ENCODE data around the gene HLA-F. TPM values are rescaled to one million over a fixed set of nuclear protein-coding genes. Genes with fewer than 3 reads are reported as not detected.

Gene HLA-F
- total and polyA plus RNA-seq, 7 experiments from 2014 or later, result 348 to 678 (median 511) TPM

- peak overlapping the region; percentile 99 for H3K4me3 ChIP-seq (ENCODE audit: low read length)
- no peaks in the 10 kb centered on the region for H3K27me3 ChIP-seq (ENCODE audit: control insufficient read depth in 2 of 2, insufficient read depth in 2 of 2, low read length in 2 of 2)
- peak overlapping the region; percentile 85 to 97 (median 93) for H3K4me3 Mint-ChIP-seq
- DNase-seq, result no peak
- H3K9me3 Mint-ChIP-seq, result peaks cover 0 to 2% (median 0%) of the 10 kb centered on the region in 11 donors
- peaks cover 0 to 5% (median 5%) of the 10 kb centered on the region in 5 donors for H3K36me3 Mint-ChIP-seq
- POLR2A ChIA-PET, result interaction anchor here (1.4 to 2.4 kb wide), 4 partner anchors 17 to 48 kb away, joined by 3 to 10 read pairs (median 4); no protein-coding TSS in a partner anchor
- peaks cover 18 to 48% (median 43%) of the 10 kb centered on the region in 7 donors for H3K4me1 Mint-ChIP-seq
- peaks cover 5 to 11% of the 10 kb centered on the region in 2 donors for H3K4me1 ChIP-seq (ENCODE audit: control insufficient read depth in 2 of 2, insufficient read depth in 2 of 2, low read length in 2 of 2)
- peak overlapping the region; percentile 8 to 96 (median 88) for H3K27ac Mint-ChIP-seq
- no peaks in the 10 kb centered on the region for H3K9me3 ChIP-seq (ENCODE audit: control insufficient read depth in 2 of 3, low read length in 3 of 3)
- peak overlapping the region; percentile 69 for H3K27ac ChIP-seq (ENCODE audit: low read depth, low read length)
- peaks cover 0 to 19% (median 0%) of the 10 kb centered on the region in 5 donors for H3K27me3 Mint-ChIP-seq
- no peaks in the 10 kb centered on the region for H3K36me3 ChIP-seq (ENCODE audit: control insufficient read depth in 2 of 3, insufficient read depth in 3 of 3, low read length in 3 of 3)
- intact Hi-C loops (cut with micrococcal nuclease), result loop anchor here (1.0 to 5.0 kb wide), 9 partner anchors 15 to 174 kb away; partner anchors contain the start of gene GABBR1 (in 1 of the 2)
- CTCF ChIA-PET, result interaction anchor here (0.6 to 7.7 kb wide), 13 partner anchors 13 to 1771 kb away, joined by 3 to 107 read pairs (median 4); no protein-coding TSS in a partner anchor
- no peak for ATAC-seq
These were observed 30.0 kb downstream of the HLA-F start for GRCh38 chr6:29753309-29753644.

GRCh38 chr6:29755295-29755871, 32.1 kb downstream of the HLA-F start:
- intact Hi-C loops (cut with micrococcal nuclease), result no loop called here
- POLR2A ChIA-PET, result no interaction called here
- H3K4me1 Mint-ChIP-seq, result peaks cover 16 to 47% (median 35%) of the 10 kb centered on the region in 7 donors
- H3K4me3 Mint-ChIP-seq, result peak overlapping the region in 1 of 10 donors; percentile 45
- no peak overlapping the region for H3K27ac ChIP-seq (ENCODE audit: low read depth, low read length)
- no peak for ATAC-seq
- peaks cover 0 to 35% (median 0%) of the 10 kb centered on the region in 5 donors for H3K27me3 Mint-ChIP-seq
- no peaks in the 10 kb centered on the region for H3K36me3 ChIP-seq (ENCODE audit: control insufficient read depth in 2 of 3, insufficient read depth in 3 of 3, low read length in 3 of 3)
- H3K9me3 Mint-ChIP-seq, result peaks cover 0 to 2% (median 0%) of the 10 kb centered on the region in 11 donors
- peaks cover 5 to 8% of the 10 kb centered on the region in 2 donors for H3K4me1 ChIP-seq (ENCODE audit: control insufficient read depth in 2 of 2, insufficient read depth in 2 of 2, low read length in 2 of 2)
- CTCF ChIA-PET, result interaction anchor here (2.8 to 7.7 kb wide), 2 partner anchors 18 to 53 kb away, joined by 11 to 107 read pairs; no protein-coding TSS in a partner anchor
- no peaks in the 10 kb centered on the region for H3K27me3 ChIP-seq (ENCODE audit: control insufficient read depth in 2 of 2, insufficient read depth in 2 of 2, low read length in 2 of 2)
- DNase-seq, result peak in 1 of 9 donors; percentile 16
- no peak overlapping the region for H3K27ac Mint-ChIP-seq
- H3K36me3 Mint-ChIP-seq, result peaks cover 0 to 8% (median 5%) of the 10 kb centered on the region in 5 donors
- H3K4me3 ChIP-seq (ENCODE audit: low read length), result no peak overlapping the region
- no peaks in the 10 kb centered on the region for H3K9me3 ChIP-seq (ENCODE audit: control insufficient read depth in 2 of 3, low read length in 3 of 3)

GRCh38 chr6:29757282-29757681, 34.0 kb downstream of the HLA-F start:
- CTCF ChIA-PET, result interaction anchor here (1.1 to 1.5 kb wide), 2 partner anchors 19 to 52 kb away, joined by 3 to 7 read pairs; no protein-coding TSS in a partner anchor
- Histone ChIP-seq H3K27me3 (ENCODE audit: control insufficient read depth in 2 of 2, insufficient read depth in 2 of 2, low read length in 2 of 2) (no peaks in the 10 kb centered on the region), H3K9me3 (ENCODE audit: control insufficient read depth in 2 of 3, low read length in 3 of 3) (no peaks in the 10 kb centered on the region), H3K4me1 (ENCODE audit: control insufficient read depth in 2 of 2, insufficient read depth in 2 of 2, low read length in 2 of 2) (peaks cover 0 to under 1% of the 10 kb centered on the region in 2 donors), H3K36me3 (ENCODE audit: control insufficient read depth in 2 of 3, insufficient read depth in 3 of 3, low read length in 3 of 3) (no peaks in the 10 kb centered on the region), H3K4me3 (ENCODE audit: low read length) (no peak overlapping the region), H3K27ac (ENCODE audit: low read depth, low read length) (no peak overlapping the region)
- H3K27me3 Mint-ChIP-seq, result peaks cover 0 to 35% (median 0%) of the 10 kb centered on the region in 5 donors
- H3K27ac Mint-ChIP-seq, result peak overlapping the region in 1 of 9 donors; percentile 4
- intact Hi-C loops (cut with micrococcal nuclease), result no loop called here
- ATAC-seq (no peak), DNase-seq (peak in 1 of 9 donors; percentile 11)
- POLR2A ChIA-PET, result interaction anchor here (1.6 kb wide), 1 partner anchor 49 kb away, joined by 3 read pairs; no protein-coding TSS in a partner anchor
- H3K36me3 Mint-ChIP-seq, result peaks cover 0 to 8% (median 4%) of the 10 kb centered on the region in 5 donors
- peaks cover 12 to 41% (median 22%) of the 10 kb centered on the region in 7 donors for H3K4me1 Mint-ChIP-seq
- H3K4me3 Mint-ChIP-seq, result no peak overlapping the region
- no peaks in the 10 kb centered on the region for H3K9me3 Mint-ChIP-seq

- intact Hi-C loops (cut with micrococcal nuclease), result no loop called here
- no peak overlapping the region for H3K4me3 ChIP-seq (ENCODE audit: low read length)
- no peaks in the 10 kb centered on the region for H3K9me3 ChIP-seq (ENCODE audit: control insufficient read depth in 2 of 3, low read length in 3 of 3)
- no peaks in the 10 kb centered on the region for H3K4me1 ChIP-seq (ENCODE audit: control insufficient read depth in 2 of 2, insufficient read depth in 2 of 2, low read length in 2 of 2)
- no peak overlapping the region for H3K27ac Mint-ChIP-seq
- no peaks in the 10 kb centered on the region for H3K27me3 ChIP-seq (ENCODE audit: control insufficient read depth in 2 of 2, insufficient read depth in 2 of 2, low read length in 2 of 2)
- ChIA-PET POLR2A (interaction anchor here (1.6 to 1.8 kb wide), 2 partner anchors 10 to 49 kb away, joined by 3 to 4 read pairs; no protein-coding TSS in a partner anchor), CTCF (interaction anchor here (1.1 to 2.1 kb wide), 2 partner anchors 20 to 52 kb away, joined by 3 to 7 read pairs; no protein-coding TSS in a partner anchor)
- no peak overlapping the region for H3K4me3 Mint-ChIP-seq
- H3K27me3 Mint-ChIP-seq, result peaks cover 0 to 35% (median 0%) of the 10 kb centered on the region in 5 donors
- H3K9me3 Mint-ChIP-seq, result no peaks in the 10 kb centered on the region
- peaks cover 0 to 8% (median 3%) of the 10 kb centered on the region in 5 donors for H3K36me3 Mint-ChIP-seq
- no peaks in the 10 kb centered on the region for H3K36me3 ChIP-seq (ENCODE audit: control insufficient read depth in 2 of 3, insufficient read depth in 3 of 3, low read length in 3 of 3)
- peak in 1 of 9 donors; percentile 13 for DNase-seq
- H3K27ac ChIP-seq (ENCODE audit: low read depth, low read length), result no peak overlapping the region
- no peak for ATAC-seq
- H3K4me1 Mint-ChIP-seq, result peaks cover 10 to 43% (median 20%) of the 10 kb centered on the region in 7 donors
These were observed 34.6 kb downstream of the HLA-F start for GRCh38 chr6:29757701-29758293.

GRCh38 chr6:29758761-29759160, 35.5 kb downstream of the HLA-F start:
- Mint-ChIP-seq H3K27ac (no peak overlapping the region), H3K36me3 (peaks cover 0 to 8% (median 5%) of the 10 kb centered on the region in 5 donors), H3K27me3 (peaks cover 0 to 35% (median 0%) of the 10 kb centered on the region in 5 donors), H3K4me3 (no peak overlapping the region), H3K9me3 (no peaks in the 10 kb centered on the region), H3K4me1 (peaks cover under 1 to 43% (median 11%) of the 10 kb centered on the region in 7 donors)
- DNase-seq (peak in 1 of 9 donors; percentile 3), ATAC-seq (no peak)
- Histone ChIP-seq H3K36me3 (ENCODE audit: control insufficient read depth in 2 of 3, insufficient read depth in 3 of 3, low read length in 3 of 3) (no peaks in the 10 kb centered on the region), H3K27me3 (ENCODE audit: control insufficient read depth in 2 of 2, insufficient read depth in 2 of 2, low read length in 2 of 2) (no peaks in the 10 kb centered on the region), H3K4me3 (ENCODE audit: low read length) (no peak overlapping the region), H3K4me1 (ENCODE audit: control insufficient read depth in 2 of 2, insufficient read depth in 2 of 2, low read length in 2 of 2) (no peaks in the 10 kb centered on the region), H3K27ac (ENCODE audit: low read depth, low read length) (no peak overlapping the region), H3K9me3 (ENCODE audit: control insufficient read depth in 2 of 3, low read length in 3 of 3) (no peaks in the 10 kb centered on the region)
- CTCF ChIA-PET, result interaction anchor here (0.6 to 2.1 kb wide), 3 partner anchors 21 to 272 kb away, joined by 3 to 7 read pairs (median 3); no protein-coding TSS in a partner anchor
- intact Hi-C loops (cut with micrococcal nuclease), result no loop called here
- POLR2A ChIA-PET, result interaction anchor here (1.0 to 1.8 kb wide), 2 partner anchors 9 kb away, joined by 3 to 4 read pairs; no protein-coding TSS in a partner anchor

GRCh38 chr6:29759457-29759856, 36.2 kb downstream of the HLA-F start:
- ATAC-seq, result no peak
- no peak overlapping the region for H3K27ac ChIP-seq (ENCODE audit: low read depth, low read length)
- H3K36me3 ChIP-seq (ENCODE audit: control insufficient read depth in 2 of 3, insufficient read depth in 3 of 3, low read length in 3 of 3), result no peaks in the 10 kb centered on the region
- intact Hi-C loops (cut with micrococcal nuclease), result no loop called here
- Mint-ChIP-seq H3K4me3 (peak overlapping the region in 1 of 10 donors; percentile 4), H3K9me3 (no peaks in the 10 kb centered on the region), H3K27me3 (peaks cover 0 to 35% (median 0%) of the 10 kb centered on the region in 5 donors), H3K4me1 (peaks cover 0 to 47% (median 10%) of the 10 kb centered on the region in 7 donors), H3K36me3 (peaks cover 0 to 8% (median 5%) of the 10 kb centered on the region in 5 donors), H3K27ac (peak overlapping the region in 1 of 9 donors; percentile 92)
- H3K27me3 ChIP-seq (ENCODE audit: control insufficient read depth in 2 of 2, insufficient read depth in 2 of 2, low read length in 2 of 2), result no peaks in the 10 kb centered on the region
- peak in 1 of 9 donors; percentile 13 for DNase-seq
- no peak overlapping the region for H3K4me3 ChIP-seq (ENCODE audit: low read length)
- POLR2A ChIA-PET, result interaction anchor here (1.8 kb wide), 1 partner anchor 8 kb away, joined by 4 read pairs; no protein-coding TSS in a partner anchor
- H3K4me1 ChIP-seq (ENCODE audit: control insufficient read depth in 2 of 2, insufficient read depth in 2 of 2, low read length in 2 of 2), result no peaks in the 10 kb centered on the region
- no peaks in the 10 kb centered on the region for H3K9me3 ChIP-seq (ENCODE audit: control insufficient read depth in 2 of 3, low read length in 3 of 3)
- CTCF ChIA-PET, result interaction anchor here (0.6 to 2.1 kb wide), 2 partner anchors 22 to 58 kb away, joined by 3 to 7 read pairs; no protein-coding TSS in a partner anchor
